WTC11 (cell line): ENCODE data around the gene FLOT2. TPM values are rescaled to one million over a fixed set of nuclear protein-coding genes. Genes with fewer than 3 reads are reported as not detected.

Source experiments
- ATAC-seq: fragments of 200-7000 bp; cut with Tn5 transposase; 2 replicates; pipeline ENCODE4 v1.10.0; 2021; ENCODE audit warnings: mild to moderate bottlenecking, moderate library complexity
- CTCF ChIA-PET: fragments of 300-600 bp; sonication (Branson Sonifier 250); formaldehyde crosslinking; loops from one replicate; lab custom pipeline; 2021; ENCODE audit warnings: antibody characterized with exemption; lab: Charles Lee
- POLR2A ChIA-PET: fragments of 350-600 bp; sonication (Branson Sonifier 250); formaldehyde crosslinking; loops from one replicate; lab custom pipeline; 2021; ENCODE audit warnings: antibody characterized with exemption; lab: Charles Lee
- DNase-seq: peaks from one replicate; pipeline ENCODE4 v3.0.0; 2021; ENCODE audit warnings: low spot score
- H3K27ac Mint-ChIP-seq: 2 replicates; pipeline ENCODE4 v1.8.0; 2021; ENCODE audit warnings: mixed read lengths
- H3K27me3 Mint-ChIP-seq: 2 replicates; pipeline ENCODE4 v1.8.0; 2021; ENCODE audit warnings: low read depth, mild to moderate bottlenecking, moderate library complexity, mixed read lengths
- H3K36me3 Mint-ChIP-seq: 2 replicates; pipeline ENCODE4 v1.8.0; 2021; ENCODE audit warnings: mixed read lengths
- H3K4me1 Mint-ChIP-seq: 2 replicates; pipeline ENCODE4 v1.8.0; 2022; ENCODE audit warnings: mixed read lengths
- H3K4me3 Mint-ChIP-seq: 2 replicates; pipeline ENCODE4 v1.8.0; 2021; ENCODE audit warnings: mild to moderate bottlenecking, moderate library complexity, mixed read lengths
- H3K9me3 Mint-ChIP-seq: 2 replicates; pipeline ENCODE4 v1.8.0; 2021; ENCODE audit warnings: mixed read lengths
- ATF1 ChIP-seq: sonication (generic); formaldehyde crosslinking; IDR thresholded peaks from 2 replicates; pipeline ENCODE4 v1.8.1; 2023; ENCODE audit warnings: mild to moderate bottlenecking, moderate library complexity, missing genetic modification reagents
- ELF4 ChIP-seq: sonication (generic); formaldehyde crosslinking; IDR thresholded peaks from 2 replicates; pipeline ENCODE4 v1.8.1; 2022; ENCODE audit warnings: low read depth, mild to moderate bottlenecking, moderate library complexity, missing genetic modification reagents
- HMGA2 ChIP-seq: fragments of 250-450 bp; sonication (Bioruptor Pico); IDR thresholded peaks from 2 replicates; pipeline ENCODE4 v1.4.0; 2021; ENCODE audit warnings: mild to moderate bottlenecking, moderate library complexity
- NFE2L1 ChIP-seq: sonication (generic); formaldehyde crosslinking; IDR thresholded peaks from 2 replicates; pipeline ENCODE4 v1.8.1; 2023; ENCODE audit warnings: missing genetic modification reagents
- RORB ChIP-seq: fragments of 250-450 bp; sonication (Bioruptor Pico); IDR thresholded peaks from 2 replicates; pipeline ENCODE4 v1.9.0; 2021; ENCODE audit warnings: mild to moderate bottlenecking
- SMAD4 ChIP-seq: sonication (generic); formaldehyde crosslinking; IDR thresholded peaks from 2 replicates; pipeline ENCODE4 v1.8.0; 2022; ENCODE audit warnings: mild to moderate bottlenecking, missing genetic modification reagents
- ZNF219 ChIP-seq: sonication (generic); formaldehyde crosslinking; IDR thresholded peaks from 2 replicates; pipeline ENCODE4 v1.8.0; 2023; ENCODE audit warnings: missing genetic modification reagents, mild to moderate bottlenecking, borderline replicate concordance
- ZNF232 ChIP-seq: sonication (generic); formaldehyde crosslinking; IDR thresholded peaks from 2 replicates; pipeline ENCODE4 v1.8.0; 2022; ENCODE audit warnings: mild to moderate bottlenecking, missing genetic modification reagents
- ZNF263 ChIP-seq: sonication (generic); formaldehyde crosslinking; IDR thresholded peaks from 2 replicates; pipeline ENCODE4 v1.8.1; 2022; ENCODE audit warnings: low read depth, mild to moderate bottlenecking, moderate library complexity, missing genetic modification reagents
- ZNF416 ChIP-seq: fragments of 250-450 bp; sonication (Bioruptor Pico); IDR thresholded peaks from 2 replicates; pipeline ENCODE4 v1.9.0; 2021; ENCODE audit warnings: mild to moderate bottlenecking, inconsistent platforms
- total RNA-seq: library from RNA; stranded (reverse); gene quantifications from 3 replicates; pipeline ENCODE4 v1.2.3, GENCODE V29; 2021
- TF ChIP-seq, protein P1 (sequence below): sonication (generic); formaldehyde crosslinking; IDR thresholded peaks from 2 replicates; pipeline ENCODE4 v1.8.1; 2023; ENCODE audit warnings: mild to moderate bottlenecking, moderate library complexity, missing genetic modification reagents
- TF ChIP-seq, protein P2 (sequence below): fragments of 250-450 bp; sonication (Bioruptor Pico); IDR thresholded peaks from 2 replicates; pipeline ENCODE4 v1.9.0; 2021; ENCODE audit warnings: moderate library complexity, mild to moderate bottlenecking, inconsistent platforms, borderline replicate concordance
- TF ChIP-seq, protein P3 (sequence below): fragments of 250-450 bp; sonication (Bioruptor Pico); IDR thresholded peaks from 2 replicates; pipeline ENCODE4 v1.9.0; 2021; ENCODE audit warnings: mild to moderate bottlenecking, borderline replicate concordance
- TF ChIP-seq, protein P4 (sequence below): sonication (generic); formaldehyde crosslinking; IDR thresholded peaks from 2 replicates; pipeline ENCODE4 v1.8.0; 2022; ENCODE audit warnings: mild to moderate bottlenecking, missing genetic modification reagents
- TF ChIP-seq, protein P5 (sequence below): sonication (generic); formaldehyde crosslinking; IDR thresholded peaks from 2 replicates; pipeline ENCODE4 v1.8.1; 2022; ENCODE audit warnings: mild to moderate bottlenecking, moderate library complexity, missing genetic modification reagents
- TF ChIP-seq, protein P6 (sequence below): sonication (generic); formaldehyde crosslinking; IDR thresholded peaks from 2 replicates; pipeline ENCODE4 v1.8.1; 2023; ENCODE audit warnings: mild to moderate bottlenecking, missing genetic modification reagents, moderate library complexity
- TF ChIP-seq, protein P7 (sequence below): sonication (generic); formaldehyde crosslinking; IDR thresholded peaks from 2 replicates; pipeline ENCODE4 v1.8.0; 2022; ENCODE audit warnings: mild to moderate bottlenecking, missing genetic modification reagents

Gene FLOT2
- total RNA-seq, 1 experiment from 2014 or later = 139 TPM

DNA sequence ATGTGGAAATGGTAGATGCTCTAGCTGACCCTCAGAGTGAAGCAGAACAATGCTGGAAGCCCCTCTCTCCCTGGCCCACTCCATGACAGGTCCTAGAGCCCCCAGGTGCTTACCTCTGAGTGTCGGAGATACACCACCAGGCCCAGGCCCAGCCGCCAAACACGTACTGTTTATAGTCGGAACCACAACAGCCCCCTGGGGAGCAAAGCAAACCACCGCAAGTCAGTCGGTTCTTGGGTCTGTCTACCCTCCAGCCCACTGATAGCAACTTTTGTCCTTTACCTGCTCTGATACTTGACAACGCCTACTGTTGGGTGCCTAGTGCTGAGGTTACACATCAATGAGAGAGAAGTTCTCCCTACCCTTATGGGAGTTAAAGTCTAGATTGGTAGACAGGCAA is 8.7 kb downstream of the FLOT2 start:
- POLR2A ChIA-PET = interaction anchor here (0.6 kb wide), 1 partner anchor 1723 kb away, joined by 3 read pairs; no protein-coding TSS in a partner anchor

More for the DNA sequence above, 8.7 kb downstream of the FLOT2 start:
- DNase-seq (no peak), ATAC-seq (no peak)
- Mint-ChIP-seq H3K27me3 (no peaks in the 10 kb centered on the region), H3K27ac (no peak overlapping the region), H3K9me3 (no peaks in the 10 kb centered on the region), H3K4me1 (peaks cover 13% of the 10 kb centered on the region), H3K36me3 (peaks cover 8% of the 10 kb centered on the region), H3K4me3 (no peak overlapping the region)
- TF ChIP-seq NFE2L1 (CRISPR knock-in tag) (no peak), ZNF219 (CRISPR knock-in tag) (no peak), ATF1 (CRISPR knock-in tag) (no peak), ZNF263 (no peak), SMAD4 (CRISPR knock-in tag) (no peak), HMGA2 (CRISPR knock-in tag) (no peak), ZNF232 (no peak), RORB (CRISPR knock-in tag) (no peak), ELF4 (CRISPR knock-in tag) (no peak), ZNF416 (CRISPR knock-in tag) (no peak)
- TF ChIP-seq, protein P1, sequence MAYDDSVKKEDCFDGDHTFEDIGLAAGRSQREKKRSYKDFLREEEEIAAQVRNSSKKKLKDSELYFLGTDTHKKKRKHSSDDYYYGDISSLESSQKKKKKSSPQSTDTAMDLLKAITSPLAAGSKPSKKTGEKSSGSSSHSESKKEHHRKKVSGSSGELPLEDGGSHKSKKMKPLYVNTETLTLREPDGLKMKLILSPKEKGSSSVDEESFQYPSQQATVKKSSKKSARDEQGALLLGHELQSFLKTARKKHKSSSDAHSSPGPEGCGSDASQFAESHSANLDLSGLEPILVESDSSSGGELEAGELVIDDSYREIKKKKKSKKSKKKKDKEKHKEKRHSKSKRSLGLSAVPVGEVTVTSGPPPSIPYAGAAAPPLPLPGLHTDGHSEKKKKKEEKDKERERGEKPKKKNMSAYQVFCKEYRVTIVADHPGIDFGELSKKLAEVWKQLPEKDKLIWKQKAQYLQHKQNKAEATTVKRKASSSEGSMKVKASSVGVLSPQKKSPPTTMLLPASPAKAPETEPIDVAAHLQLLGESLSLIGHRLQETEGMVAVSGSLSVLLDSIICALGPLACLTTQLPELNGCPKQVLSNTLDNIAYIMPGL (CRISPR knock-in tag) = no peak
- TF ChIP-seq, protein P2, sequence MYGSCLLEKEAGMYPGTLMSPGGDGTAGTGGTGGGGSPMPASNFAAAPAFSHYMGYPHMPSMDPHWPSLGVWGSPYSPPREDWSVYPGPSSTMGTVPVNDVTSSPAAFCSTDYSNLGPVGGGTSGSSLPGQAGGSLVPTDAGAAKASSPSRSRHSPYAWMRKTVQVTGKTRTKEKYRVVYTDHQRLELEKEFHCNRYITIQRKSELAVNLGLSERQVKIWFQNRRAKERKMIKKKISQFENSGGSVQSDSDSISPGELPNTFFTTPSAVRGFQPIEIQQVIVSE (CRISPR knock-in tag) = no peak
- TF ChIP-seq, protein P3, sequence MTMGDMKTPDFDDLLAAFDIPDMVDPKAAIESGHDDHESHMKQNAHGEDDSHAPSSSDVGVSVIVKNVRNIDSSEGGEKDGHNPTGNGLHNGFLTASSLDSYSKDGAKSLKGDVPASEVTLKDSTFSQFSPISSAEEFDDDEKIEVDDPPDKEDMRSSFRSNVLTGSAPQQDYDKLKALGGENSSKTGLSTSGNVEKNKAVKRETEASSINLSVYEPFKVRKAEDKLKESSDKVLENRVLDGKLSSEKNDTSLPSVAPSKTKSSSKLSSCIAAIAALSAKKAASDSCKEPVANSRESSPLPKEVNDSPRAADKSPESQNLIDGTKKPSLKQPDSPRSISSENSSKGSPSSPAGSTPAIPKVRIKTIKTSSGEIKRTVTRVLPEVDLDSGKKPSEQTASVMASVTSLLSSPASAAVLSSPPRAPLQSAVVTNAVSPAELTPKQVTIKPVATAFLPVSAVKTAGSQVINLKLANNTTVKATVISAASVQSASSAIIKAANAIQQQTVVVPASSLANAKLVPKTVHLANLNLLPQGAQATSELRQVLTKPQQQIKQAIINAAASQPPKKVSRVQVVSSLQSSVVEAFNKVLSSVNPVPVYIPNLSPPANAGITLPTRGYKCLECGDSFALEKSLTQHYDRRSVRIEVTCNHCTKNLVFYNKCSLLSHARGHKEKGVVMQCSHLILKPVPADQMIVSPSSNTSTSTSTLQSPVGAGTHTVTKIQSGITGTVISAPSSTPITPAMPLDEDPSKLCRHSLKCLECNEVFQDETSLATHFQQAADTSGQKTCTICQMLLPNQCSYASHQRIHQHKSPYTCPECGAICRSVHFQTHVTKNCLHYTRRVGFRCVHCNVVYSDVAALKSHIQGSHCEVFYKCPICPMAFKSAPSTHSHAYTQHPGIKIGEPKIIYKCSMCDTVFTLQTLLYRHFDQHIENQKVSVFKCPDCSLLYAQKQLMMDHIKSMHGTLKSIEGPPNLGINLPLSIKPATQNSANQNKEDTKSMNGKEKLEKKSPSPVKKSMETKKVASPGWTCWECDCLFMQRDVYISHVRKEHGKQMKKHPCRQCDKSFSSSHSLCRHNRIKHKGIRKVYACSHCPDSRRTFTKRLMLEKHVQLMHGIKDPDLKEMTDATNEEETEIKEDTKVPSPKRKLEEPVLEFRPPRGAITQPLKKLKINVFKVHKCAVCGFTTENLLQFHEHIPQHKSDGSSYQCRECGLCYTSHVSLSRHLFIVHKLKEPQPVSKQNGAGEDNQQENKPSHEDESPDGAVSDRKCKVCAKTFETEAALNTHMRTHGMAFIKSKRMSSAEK (CRISPR knock-in tag) = no peak
- TF ChIP-seq, protein P4, sequence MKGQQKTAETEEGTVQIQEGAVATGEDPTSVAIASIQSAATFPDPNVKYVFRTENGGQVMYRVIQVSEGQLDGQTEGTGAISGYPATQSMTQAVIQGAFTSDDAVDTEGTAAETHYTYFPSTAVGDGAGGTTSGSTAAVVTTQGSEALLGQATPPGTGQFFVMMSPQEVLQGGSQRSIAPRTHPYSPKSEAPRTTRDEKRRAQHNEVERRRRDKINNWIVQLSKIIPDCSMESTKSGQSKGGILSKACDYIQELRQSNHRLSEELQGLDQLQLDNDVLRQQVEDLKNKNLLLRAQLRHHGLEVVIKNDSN = no peak
- TF ChIP-seq, protein P5, sequence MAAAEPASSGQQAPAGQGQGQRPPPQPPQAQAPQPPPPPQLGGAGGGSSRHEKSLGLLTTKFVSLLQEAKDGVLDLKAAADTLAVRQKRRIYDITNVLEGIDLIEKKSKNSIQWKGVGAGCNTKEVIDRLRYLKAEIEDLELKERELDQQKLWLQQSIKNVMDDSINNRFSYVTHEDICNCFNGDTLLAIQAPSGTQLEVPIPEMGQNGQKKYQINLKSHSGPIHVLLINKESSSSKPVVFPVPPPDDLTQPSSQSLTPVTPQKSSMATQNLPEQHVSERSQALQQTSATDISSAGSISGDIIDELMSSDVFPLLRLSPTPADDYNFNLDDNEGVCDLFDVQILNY (CRISPR knock-in tag) = no peak
- TF ChIP-seq, protein P6, sequence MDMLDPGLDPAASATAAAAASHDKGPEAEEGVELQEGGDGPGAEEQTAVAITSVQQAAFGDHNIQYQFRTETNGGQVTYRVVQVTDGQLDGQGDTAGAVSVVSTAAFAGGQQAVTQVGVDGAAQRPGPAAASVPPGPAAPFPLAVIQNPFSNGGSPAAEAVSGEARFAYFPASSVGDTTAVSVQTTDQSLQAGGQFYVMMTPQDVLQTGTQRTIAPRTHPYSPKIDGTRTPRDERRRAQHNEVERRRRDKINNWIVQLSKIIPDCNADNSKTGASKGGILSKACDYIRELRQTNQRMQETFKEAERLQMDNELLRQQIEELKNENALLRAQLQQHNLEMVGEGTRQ (CRISPR knock-in tag) = no peak
- TF ChIP-seq, protein P7, sequence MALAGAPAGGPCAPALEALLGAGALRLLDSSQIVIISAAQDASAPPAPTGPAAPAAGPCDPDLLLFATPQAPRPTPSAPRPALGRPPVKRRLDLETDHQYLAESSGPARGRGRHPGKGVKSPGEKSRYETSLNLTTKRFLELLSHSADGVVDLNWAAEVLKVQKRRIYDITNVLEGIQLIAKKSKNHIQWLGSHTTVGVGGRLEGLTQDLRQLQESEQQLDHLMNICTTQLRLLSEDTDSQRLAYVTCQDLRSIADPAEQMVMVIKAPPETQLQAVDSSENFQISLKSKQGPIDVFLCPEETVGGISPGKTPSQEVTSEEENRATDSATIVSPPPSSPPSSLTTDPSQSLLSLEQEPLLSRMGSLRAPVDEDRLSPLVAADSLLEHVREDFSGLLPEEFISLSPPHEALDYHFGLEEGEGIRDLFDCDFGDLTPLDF (CRISPR knock-in tag) = no peak
- CTCF ChIA-PET = interaction anchor here (1.0 kb wide), 1 partner anchor 13 kb away, joined by 3 read pairs; no protein-coding TSS in a partner anchor
